Measurements from ENCODE around the gene GRID1.
"Not testable (repeated sequence)": the region's sequence is repeated elsewhere in the genome, so short reads cannot be mapped to it uniquely, and the experiment has no call there.

Gene GRID1

DNA sequence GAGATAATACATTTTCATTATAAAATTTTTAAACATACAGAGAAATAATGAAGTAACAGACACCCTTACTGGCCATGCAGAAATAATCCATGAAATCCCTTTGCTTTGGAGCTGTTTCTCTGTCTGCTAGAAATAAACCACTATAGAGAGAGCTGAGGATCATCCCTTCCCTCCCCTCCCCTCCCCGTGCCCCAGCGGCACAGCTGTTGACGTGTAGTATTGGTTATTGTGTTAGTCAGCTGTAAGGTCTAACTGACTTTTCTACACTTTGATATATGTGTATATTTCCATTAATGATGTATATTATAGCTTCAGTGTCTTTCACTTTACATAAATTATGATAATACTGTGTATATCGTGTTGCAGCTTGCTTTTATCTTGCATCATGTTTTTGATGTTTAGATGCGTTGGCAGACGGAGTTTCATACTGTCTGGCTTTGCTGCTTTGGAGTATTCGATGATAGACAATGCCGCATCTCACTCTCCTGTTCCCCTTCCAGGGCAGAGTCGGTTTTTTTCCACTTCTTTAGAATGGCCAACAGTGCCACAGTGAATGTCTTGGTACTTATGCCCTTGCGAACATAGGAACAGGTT is 27.4 kb upstream of the GRID1 start:
- in situ Hi-C loops (cut with MboI; ENCODE audit: low pct_unique_long_range_greater_than_20kb, low sequenced_read_pairs), result loop anchor here (25.0 kb wide), 1 partner anchor 193 kb away; no protein-coding TSS in a partner anchor
- DNase-seq, result no peak

DNA sequence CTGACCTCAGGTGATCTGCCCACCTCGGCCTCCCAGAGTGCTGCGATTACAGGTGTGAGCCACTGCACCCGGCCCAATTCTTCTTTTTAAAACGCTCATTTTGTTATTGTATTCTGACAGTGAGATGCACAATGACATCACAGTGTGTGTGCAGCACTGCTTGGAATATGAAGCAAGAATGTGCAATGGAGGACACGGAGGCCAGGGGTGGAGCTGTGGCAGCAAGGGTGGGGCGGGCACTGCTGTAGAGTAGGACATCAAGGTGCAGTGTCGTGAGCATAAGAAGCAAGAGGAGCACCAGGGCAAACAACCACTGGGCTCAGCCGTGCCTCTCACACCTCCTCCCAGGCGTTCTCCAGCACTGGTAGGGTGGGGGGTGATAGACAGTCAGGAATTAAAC is 26.8 kb upstream of the GRID1 start:
- DNase-seq, result no peak
- in situ Hi-C loops (cut with MboI; ENCODE audit: low pct_unique_long_range_greater_than_20kb, low sequenced_read_pairs), result loop anchor here (25.0 kb wide), 1 partner anchor 194 kb away; no protein-coding TSS in a partner anchor

- DNase-seq, result no peak
- in situ Hi-C loops (cut with MboI; ENCODE audit: low pct_unique_long_range_greater_than_20kb, low sequenced_read_pairs), result loop anchor here (25.0 kb wide), 1 partner anchor 195 kb away; no protein-coding TSS in a partner anchor
These were observed 26.1 kb upstream of the GRID1 start for GRCh38 chr10:86392723-86393094.

DNA sequence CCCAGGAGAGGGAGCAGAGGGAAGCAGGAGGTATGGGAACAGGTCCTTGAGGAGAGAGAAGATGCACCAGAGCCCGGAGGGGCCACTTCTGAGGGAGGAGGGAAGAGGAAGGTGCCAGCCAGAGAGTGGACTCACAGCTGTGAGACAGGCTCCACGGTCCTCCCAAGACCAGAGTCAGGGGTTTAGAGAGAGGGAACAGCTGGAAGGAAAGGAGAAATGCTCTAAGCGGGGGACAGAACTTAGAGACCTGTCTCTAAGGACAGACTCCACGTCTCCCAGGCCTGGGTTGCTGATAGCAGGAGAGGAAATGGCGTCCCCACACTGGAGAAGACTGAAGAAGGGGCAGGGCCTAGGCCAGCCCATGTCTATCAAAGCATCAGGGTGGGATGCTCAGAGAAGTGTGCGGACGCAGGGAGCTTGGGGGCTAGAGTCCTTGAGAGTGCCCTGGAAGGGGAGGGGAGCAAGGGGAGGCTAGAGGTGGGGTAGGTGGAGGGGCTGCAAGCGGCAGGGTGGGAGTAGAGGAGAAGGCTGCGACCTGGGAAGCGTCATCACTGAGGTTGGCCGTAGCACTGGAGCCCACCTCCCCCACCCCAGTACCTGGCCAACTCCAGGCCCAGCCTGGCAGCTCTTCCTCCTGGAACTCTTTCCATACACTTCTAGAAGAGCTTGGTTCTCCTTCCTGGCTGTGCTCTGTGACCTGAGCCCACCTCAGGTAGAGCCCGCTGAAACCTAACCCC is 25.6 kb upstream of the GRID1 start:
- in situ Hi-C loops (cut with MboI; ENCODE audit: low pct_unique_long_range_greater_than_20kb, low sequenced_read_pairs), result loop anchor here (25.0 kb wide), 1 partner anchor 195 kb away; no protein-coding TSS in a partner anchor
- no peak for DNase-seq

GRCh38 chr10:86391236-86391840 is 24.7 kb upstream of the GRID1 start:
- DNase-seq, result no peak
- in situ Hi-C loops (cut with MboI; ENCODE audit: low pct_unique_long_range_greater_than_20kb, low sequenced_read_pairs), result loop anchor here (25.0 kb wide), 1 partner anchor 196 kb away; no protein-coding TSS in a partner anchor

- in situ Hi-C loops (cut with MboI; ENCODE audit: low pct_unique_long_range_greater_than_20kb, low sequenced_read_pairs), result loop anchor here (25.0 kb wide), 1 partner anchor 197 kb away; no protein-coding TSS in a partner anchor
- DNase-seq, result no peak
These were observed 23.9 kb upstream of the GRID1 start for GRCh38 chr10:86390337-86391120.

DNA sequence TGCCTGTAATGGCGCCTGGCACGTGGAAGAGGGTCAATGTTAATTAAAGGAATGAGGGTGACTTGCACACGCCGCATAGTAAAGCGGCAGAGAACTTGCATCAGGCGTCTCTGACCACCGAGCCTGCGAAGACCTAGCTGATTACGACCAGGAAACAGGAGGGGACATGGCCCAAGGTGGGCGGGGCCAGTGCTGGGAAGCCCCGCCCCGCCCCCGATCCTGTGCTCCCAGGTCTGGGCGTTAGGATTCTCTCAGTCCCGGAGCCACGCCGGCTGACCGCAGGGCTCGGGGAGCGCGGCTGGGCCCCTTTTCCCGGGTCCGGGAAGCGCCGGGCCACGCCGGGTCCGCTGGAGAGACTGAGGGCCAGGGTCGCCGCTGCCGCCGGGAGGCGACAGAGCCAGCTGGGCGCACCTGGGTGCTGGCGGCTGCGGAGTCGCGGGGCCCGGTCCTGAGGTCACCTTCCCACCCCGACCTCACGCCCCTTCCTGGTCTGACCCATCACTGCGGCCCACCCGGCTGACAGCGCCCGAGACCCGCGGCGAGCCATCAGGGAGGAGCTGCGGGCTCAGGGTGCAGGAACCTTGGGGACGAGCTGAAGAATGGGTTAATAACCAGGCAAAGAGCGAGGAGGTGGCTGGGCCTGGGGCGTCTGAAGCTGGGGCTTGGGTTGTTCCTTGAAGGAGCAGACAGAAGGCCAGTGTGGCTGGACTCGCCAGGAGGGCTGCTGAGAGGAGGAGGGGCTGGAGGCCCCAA is 23.0 kb upstream of the GRID1 start:
- no peak for DNase-seq
- in situ Hi-C loops (cut with MboI; ENCODE audit: low pct_unique_long_range_greater_than_20kb, low sequenced_read_pairs), result loop anchor here (25.0 kb wide), 1 partner anchor 198 kb away; no protein-coding TSS in a partner anchor

- DNase-seq, result not testable (repeated sequence)
- in situ Hi-C loops (cut with MboI; ENCODE audit: low pct_unique_long_range_greater_than_20kb, low sequenced_read_pairs), result loop anchor here (25.0 kb wide), 1 partner anchor 198 kb away; no protein-coding TSS in a partner anchor
These were observed 22.5 kb upstream of the GRID1 start for GRCh38 chr10:86389109-86389440.

- no peak for DNase-seq
- in situ Hi-C loops (cut with MboI; ENCODE audit: low pct_unique_long_range_greater_than_20kb, low sequenced_read_pairs), result loop anchor here (25.0 kb wide), 1 partner anchor 199 kb away; no protein-coding TSS in a partner anchor
These were observed 21.6 kb upstream of the GRID1 start for GRCh38 chr10:86388119-86388704.

DNA sequence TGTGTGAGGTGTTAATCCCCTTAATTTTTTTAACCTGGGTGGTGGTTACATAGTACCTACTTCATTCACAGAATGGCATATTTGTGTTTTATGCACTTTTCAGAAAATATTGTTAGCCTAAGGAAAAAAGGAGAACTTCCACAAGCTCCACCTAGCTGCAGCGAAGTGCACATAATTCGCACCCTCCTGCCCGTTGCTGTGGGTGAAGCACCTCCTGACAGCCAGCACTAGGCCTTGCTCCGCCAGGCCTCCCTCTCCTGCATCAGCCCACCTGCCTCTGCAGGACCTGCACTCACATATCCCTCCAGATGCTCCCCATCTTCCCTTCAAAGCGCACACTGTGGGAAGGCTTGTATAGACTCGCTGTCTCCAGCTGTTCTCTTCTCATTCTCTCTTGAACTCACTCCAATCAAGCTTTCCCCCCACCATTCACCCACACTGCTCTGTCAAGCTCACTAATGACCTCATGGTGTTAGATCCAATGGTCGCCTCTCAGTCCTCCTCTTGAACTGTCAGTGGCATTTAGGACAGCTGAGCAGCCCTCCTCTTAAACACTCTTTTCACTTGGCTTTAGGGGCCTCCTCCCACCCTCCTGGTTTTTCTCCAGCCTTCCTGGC is 20.7 kb upstream of the GRID1 start:
- DNase-seq, result peak; percentile 23

DNA sequence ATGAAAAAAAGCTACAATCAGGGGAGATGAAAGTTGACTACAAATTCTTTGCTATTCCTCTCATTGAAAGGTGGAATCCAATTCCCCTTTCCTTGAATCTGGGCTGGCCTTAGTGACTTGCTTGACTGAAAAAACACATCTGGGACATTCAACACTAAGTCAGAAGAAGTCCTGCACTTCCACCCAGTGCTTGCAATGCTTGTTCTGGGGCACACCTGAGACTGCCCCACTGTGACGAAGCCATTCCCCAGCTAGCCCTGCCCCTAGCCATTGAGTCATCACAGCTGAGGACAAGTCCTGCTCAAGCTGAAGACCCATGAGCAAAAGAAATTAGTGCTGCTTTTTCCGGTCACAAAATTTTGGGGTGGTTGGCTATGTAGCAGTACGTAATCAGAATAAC is 19.2 kb upstream of the GRID1 start:
- no peak for DNase-seq
- in situ Hi-C loops (cut with MboI; ENCODE audit: low pct_unique_long_range_greater_than_20kb, low sequenced_read_pairs), result loop anchor here (25.0 kb wide), 1 partner anchor 201 kb away; no protein-coding TSS in a partner anchor

More for the DNA sequence above, 20.7 kb upstream of the GRID1 start:
- in situ Hi-C loops (cut with MboI; ENCODE audit: low pct_unique_long_range_greater_than_20kb, low sequenced_read_pairs), result loop anchor here (25.0 kb wide), 1 partner anchor 200 kb away; no protein-coding TSS in a partner anchor

GRCh38 chr10:86377797-86378146 is 11.2 kb upstream of the GRID1 start:
- in situ Hi-C loops (cut with MboI; ENCODE audit: low pct_unique_long_range_greater_than_20kb, low sequenced_read_pairs), result loop anchor here (10.0 to 25.0 kb wide), 2 partner anchors 210 to 273 kb away; no protein-coding TSS in a partner anchor

GRCh38 chr10:86376852-86377796 is 10.5 kb upstream of the GRID1 start:
- DNase-seq, result peak; percentile 78
- in situ Hi-C loops (cut with MboI; ENCODE audit: low pct_unique_long_range_greater_than_20kb, low sequenced_read_pairs), result loop anchor here (10.0 to 25.0 kb wide), 2 partner anchors 210 to 272 kb away; no protein-coding TSS in a partner anchor

More at GRCh38 chr10:86377797-86378146, 11.2 kb upstream of the GRID1 start:
- DNase-seq, result no peak

- no peak for DNase-seq
- in situ Hi-C loops (cut with MboI; ENCODE audit: low pct_unique_long_range_greater_than_20kb, low sequenced_read_pairs), result loop anchor here (10.0 to 25.0 kb wide), 2 partner anchors 211 to 272 kb away; no protein-coding TSS in a partner anchor
These were observed 9.8 kb upstream of the GRID1 start for GRCh38 chr10:86376403-86376802.

DNA sequence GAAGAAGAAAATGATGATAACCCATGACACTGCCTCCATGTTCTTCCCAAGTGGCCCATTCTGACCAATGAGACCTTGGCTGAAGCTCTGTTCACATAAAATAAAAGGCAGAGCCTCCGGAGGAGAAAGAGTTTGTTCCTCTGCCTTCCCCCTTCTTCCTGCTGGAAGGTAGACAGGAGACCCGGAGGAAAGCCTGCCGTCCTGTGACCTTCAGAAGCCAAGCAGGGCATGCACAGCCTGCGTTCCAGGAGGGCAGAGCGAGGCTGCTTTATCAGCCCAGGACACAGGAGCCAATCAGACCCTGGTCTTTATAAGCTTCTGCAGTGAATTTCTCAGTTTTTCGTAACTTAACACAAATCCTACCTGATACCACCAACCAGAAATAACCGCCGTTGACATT is 8.6 kb upstream of the GRID1 start:
- no peak for DNase-seq
- in situ Hi-C loops (cut with MboI; ENCODE audit: low pct_unique_long_range_greater_than_20kb, low sequenced_read_pairs), result loop anchor here (10.0 to 25.0 kb wide), 2 partner anchors 212 to 270 kb away; no protein-coding TSS in a partner anchor

- in situ Hi-C loops (cut with MboI; ENCODE audit: low pct_unique_long_range_greater_than_20kb, low sequenced_read_pairs), result loop anchor here (10.0 to 25.0 kb wide), 3 partner anchors 213 to 587 kb away; no protein-coding TSS in a partner anchor
- DNase-seq, result no peak
These were observed 8.1 kb upstream of the GRID1 start for GRCh38 chr10:86374664-86375063.
